ENCODE data around the gene PRKCE.

PRKCE gene

GRCh38 chr2:46097714-46098480, 446.4 kb downstream of the PRKCE start:
- no peak overlapping the region for H3K4me3 ChIP-seq (ENCODE audit: control insufficient read depth, low read depth, low read length)
- no peak for TF ChIP-seq CTCF (conservative IDR thresholded peaks at IDR 0.05; ENCODE audit: control insufficient read depth, insufficient read depth, low read depth, low read length)
- peak; percentile 98 for DNase-seq (ENCODE audit: low read depth)

GRCh38 chr2:46098621-46099062, 447.2 kb downstream of the PRKCE start:
- no peak for TF ChIP-seq CTCF (conservative IDR thresholded peaks at IDR 0.05; ENCODE audit: control insufficient read depth, insufficient read depth, low read depth, low read length)
- peak; percentile 84 for DNase-seq (ENCODE audit: low read depth)
- no peak overlapping the region for H3K4me3 ChIP-seq (ENCODE audit: control insufficient read depth, low read depth, low read length)

GRCh38 chr2:46101557-46102220, 450.2 kb downstream of the PRKCE start:
- no peak for TF ChIP-seq CTCF (conservative IDR thresholded peaks at IDR 0.05; ENCODE audit: control insufficient read depth, insufficient read depth, low read depth, low read length)
- no peak overlapping the region for H3K4me3 ChIP-seq (ENCODE audit: control insufficient read depth, low read depth, low read length)
- peak; percentile 70 for DNase-seq (ENCODE audit: low read depth)

- TF ChIP-seq CTCF (conservative IDR thresholded peaks at IDR 0.05; ENCODE audit: control insufficient read depth, insufficient read depth, low read depth, low read length) = no peak
- H3K4me3 ChIP-seq (ENCODE audit: control insufficient read depth, low read depth, low read length) = no peak overlapping the region
- no peak for DNase-seq (ENCODE audit: low read depth)
Observed at GRCh38 chr2:46106690-46107089, 455.2 kb downstream of the PRKCE start.

- H3K4me3 ChIP-seq (ENCODE audit: control insufficient read depth, low read depth, low read length) = no peak overlapping the region
- no peak for DNase-seq (ENCODE audit: low read depth)
- no peak for TF ChIP-seq CTCF (conservative IDR thresholded peaks at IDR 0.05; ENCODE audit: control insufficient read depth, insufficient read depth, low read depth, low read length)
Observed at GRCh38 chr2:46114996-46115395, 463.5 kb downstream of the PRKCE start.

GRCh38 chr2:46116150-46116549, 464.7 kb downstream of the PRKCE start:
- no peak for TF ChIP-seq CTCF (conservative IDR thresholded peaks at IDR 0.05; ENCODE audit: control insufficient read depth, insufficient read depth, low read depth, low read length)
- H3K4me3 ChIP-seq (ENCODE audit: control insufficient read depth, low read depth, low read length) = no peak overlapping the region
- peak; percentile 53 for DNase-seq (ENCODE audit: low read depth)
